Astrocyte (in vitro differentiated cells and primary cell): ENCODE data around the gene PLEKHN1. TPM values are rescaled to one million over a fixed set of nuclear protein-coding genes. Genes with fewer than 3 reads are reported as not detected.

Experiments
- DNase-seq: peaks from one replicate; pipeline ENCODE4 v3.0.0-alpha.2; 2010; ENCODE audit warnings: low read depth
- FAIRE-seq: peaks from 2 replicates; lab custom pipeline; 2011; peaks lifted over from hg19 to GRCh38; lab: Jason Lieb, UNC
- H2AFZ ChIP-seq: 2 replicates; pipeline ENCODE4 v1.6.0; 2012; ENCODE audit warnings: low read depth, low read length, inconsistent platforms
- H3K27ac ChIP-seq: 2 replicates; pipeline ENCODE4 v1.5.1; 2011; ENCODE audit warnings: low read depth, low read length, inconsistent platforms
- H3K27me3 ChIP-seq: 2 replicates; pipeline ENCODE4 v1.6.0; 2011; ENCODE audit warnings: low read length, inconsistent platforms; ENCODE audit not compliant: insufficient read depth
- H3K36me3 ChIP-seq: 2 replicates; pipeline ENCODE4 v1.5.1; 2011; ENCODE audit warnings: low read length, inconsistent platforms; ENCODE audit not compliant: insufficient read depth
- H3K4me1 ChIP-seq: 2 replicates; pipeline ENCODE4 v1.5.1; 2011; ENCODE audit warnings: low read length, inconsistent platforms; ENCODE audit not compliant: insufficient read depth
- H3K4me2 ChIP-seq: 2 replicates; pipeline ENCODE4 v1.6.0; 2012; ENCODE audit warnings: low read length, inconsistent platforms
- H3K4me3 ChIP-seq: 2 replicates; pipeline ENCODE4 v1.5.1; 2011; ENCODE audit warnings: low read depth, mild to moderate bottlenecking, low read length, inconsistent platforms; ENCODE audit not compliant: insufficient read depth
- H3K79me2 ChIP-seq: 2 replicates; pipeline ENCODE4 v1.6.0; 2012; ENCODE audit warnings: mild to moderate bottlenecking, low read length, inconsistent platforms; ENCODE audit not compliant: insufficient read depth
- H3K9ac ChIP-seq: 2 replicates; pipeline ENCODE4 v1.6.0; 2012; ENCODE audit warnings: mild to moderate bottlenecking, low read length, inconsistent platforms
- H3K9me3 ChIP-seq: 2 replicates; pipeline ENCODE4 v1.5.1; 2012; ENCODE audit warnings: low read depth, mild to moderate bottlenecking, low read length, inconsistent platforms; ENCODE audit not compliant: insufficient read depth
- H4K20me1 ChIP-seq: 2 replicates; pipeline ENCODE4 v1.6.0; 2012; ENCODE audit warnings: low read length, inconsistent platforms; ENCODE audit not compliant: insufficient read depth
- H3K27ac Mint-ChIP-seq: one replicate; pipeline ENCODE4 v1.8.0; 2021; ENCODE audit warnings: mild to moderate bottlenecking, mixed read lengths; ENCODE audit not compliant: unreplicated experiment
- H3K27me3 Mint-ChIP-seq: one replicate; pipeline ENCODE4 v1.8.0; 2021; ENCODE audit warnings: low read depth, mixed read lengths; ENCODE audit not compliant: unreplicated experiment
- H3K36me3 Mint-ChIP-seq: one replicate; pipeline ENCODE4 v1.8.0; 2021; ENCODE audit warnings: low read depth, mixed read lengths; ENCODE audit not compliant: unreplicated experiment
- H3K4me1 Mint-ChIP-seq: one replicate; pipeline ENCODE4 v1.8.0; 2021; ENCODE audit warnings: low read depth, mixed read lengths; ENCODE audit not compliant: unreplicated experiment
- H3K4me3 Mint-ChIP-seq: one replicate; pipeline ENCODE4 v1.8.0; 2021; ENCODE audit warnings: mild to moderate bottlenecking, moderate library complexity, mixed read lengths; ENCODE audit not compliant: unreplicated experiment
- H3K9me3 Mint-ChIP-seq: one replicate; pipeline ENCODE4 v1.8.0; 2021; ENCODE audit warnings: mild to moderate bottlenecking, mixed read lengths; ENCODE audit not compliant: unreplicated experiment
- EZH2 ChIP-seq: IDR thresholded peaks from 2 replicates; pipeline ENCODE4 v1.6.1; 2012; ENCODE audit warnings: mild to moderate bottlenecking, low read length, inconsistent platforms; ENCODE audit not compliant: insufficient read depth
- total RNA-seq: library from RNA; stranded (reverse); gene quantifications from 2 replicates; pipeline ENCODE4 v1.2.1, GENCODE V29; 2021
- TF ChIP-seq, protein P1 (sequence below): IDR thresholded peaks from 2 replicates; pipeline ENCODE4 v1.5.1; 2011; ENCODE audit warnings: low read depth, mild to moderate bottlenecking, inconsistent platforms, low read length, moderate library complexity; ENCODE audit not compliant: insufficient read depth

PLEKHN1 gene
- total RNA-seq, 1 donor from 2014 or later, result 2.4 TPM

DNA sequence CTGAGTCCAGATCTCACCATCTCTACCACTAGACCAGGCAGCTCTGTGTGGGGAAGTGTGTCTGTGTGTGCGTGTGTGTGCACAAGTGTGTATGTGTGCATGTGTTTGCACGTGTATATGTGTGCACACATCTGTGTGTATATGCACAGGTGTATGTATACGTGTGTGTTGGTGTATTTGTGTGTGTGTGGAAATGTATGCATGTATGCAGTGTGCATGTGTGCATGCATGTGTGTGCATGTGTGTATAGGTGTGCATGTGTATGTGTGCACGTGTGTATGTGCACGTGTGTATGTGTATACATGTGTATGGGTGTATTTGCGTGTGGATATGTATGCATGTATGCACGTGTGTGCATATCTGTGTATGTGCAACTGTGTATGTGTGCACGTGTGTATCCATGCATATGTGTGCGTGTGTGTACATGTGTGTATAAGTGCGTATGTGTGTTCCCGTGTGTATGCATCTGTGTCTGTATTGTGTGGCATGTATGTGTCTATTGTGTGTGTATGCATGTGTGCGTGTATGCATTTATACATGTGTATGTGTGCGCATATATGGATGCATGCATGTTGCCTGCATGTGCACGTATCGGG is 3.1 kb downstream of the PLEKHN1 start:
- no peaks in the 10 kb centered on the region for H3K9me3 Mint-ChIP-seq
- no peak overlapping the region for H3K4me2 ChIP-seq
- no peaks in the 10 kb centered on the region for H3K4me1 Mint-ChIP-seq
- peaks cover 23% of the 10 kb centered on the region for H3K4me1 ChIP-seq
- DNase-seq (no peak), FAIRE-seq (peak; percentile 50)
- no peaks in the 10 kb centered on the region for H3K36me3 ChIP-seq
- no peaks in the 10 kb centered on the region for H3K36me3 Mint-ChIP-seq
- no peaks in the 10 kb centered on the region for H3K79me2 ChIP-seq
- H3K27ac ChIP-seq, result no peak overlapping the region
- H4K20me1 ChIP-seq, result peaks cover 6% of the 10 kb centered on the region
- H3K9me3 ChIP-seq, result no peaks in the 10 kb centered on the region
- no peaks in the 10 kb centered on the region for H3K27me3 ChIP-seq
- no peak overlapping the region for H2AFZ ChIP-seq
- no peak overlapping the region for H3K4me3 Mint-ChIP-seq
- H3K9ac ChIP-seq, result no peak overlapping the region
- no peak overlapping the region for H3K4me3 ChIP-seq
- H3K27ac Mint-ChIP-seq, result no peak overlapping the region
- TF ChIP-seq, protein P1, sequence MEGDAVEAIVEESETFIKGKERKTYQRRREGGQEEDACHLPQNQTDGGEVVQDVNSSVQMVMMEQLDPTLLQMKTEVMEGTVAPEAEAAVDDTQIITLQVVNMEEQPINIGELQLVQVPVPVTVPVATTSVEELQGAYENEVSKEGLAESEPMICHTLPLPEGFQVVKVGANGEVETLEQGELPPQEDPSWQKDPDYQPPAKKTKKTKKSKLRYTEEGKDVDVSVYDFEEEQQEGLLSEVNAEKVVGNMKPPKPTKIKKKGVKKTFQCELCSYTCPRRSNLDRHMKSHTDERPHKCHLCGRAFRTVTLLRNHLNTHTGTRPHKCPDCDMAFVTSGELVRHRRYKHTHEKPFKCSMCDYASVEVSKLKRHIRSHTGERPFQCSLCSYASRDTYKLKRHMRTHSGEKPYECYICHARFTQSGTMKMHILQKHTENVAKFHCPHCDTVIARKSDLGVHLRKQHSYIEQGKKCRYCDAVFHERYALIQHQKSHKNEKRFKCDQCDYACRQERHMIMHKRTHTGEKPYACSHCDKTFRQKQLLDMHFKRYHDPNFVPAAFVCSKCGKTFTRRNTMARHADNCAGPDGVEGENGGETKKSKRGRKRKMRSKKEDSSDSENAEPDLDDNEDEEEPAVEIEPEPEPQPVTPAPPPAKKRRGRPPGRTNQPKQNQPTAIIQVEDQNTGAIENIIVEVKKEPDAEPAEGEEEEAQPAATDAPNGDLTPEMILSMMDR, result no peak
- no peak for TF ChIP-seq EZH2
- H3K27me3 Mint-ChIP-seq, result peaks cover 15% of the 10 kb centered on the region

DNA sequence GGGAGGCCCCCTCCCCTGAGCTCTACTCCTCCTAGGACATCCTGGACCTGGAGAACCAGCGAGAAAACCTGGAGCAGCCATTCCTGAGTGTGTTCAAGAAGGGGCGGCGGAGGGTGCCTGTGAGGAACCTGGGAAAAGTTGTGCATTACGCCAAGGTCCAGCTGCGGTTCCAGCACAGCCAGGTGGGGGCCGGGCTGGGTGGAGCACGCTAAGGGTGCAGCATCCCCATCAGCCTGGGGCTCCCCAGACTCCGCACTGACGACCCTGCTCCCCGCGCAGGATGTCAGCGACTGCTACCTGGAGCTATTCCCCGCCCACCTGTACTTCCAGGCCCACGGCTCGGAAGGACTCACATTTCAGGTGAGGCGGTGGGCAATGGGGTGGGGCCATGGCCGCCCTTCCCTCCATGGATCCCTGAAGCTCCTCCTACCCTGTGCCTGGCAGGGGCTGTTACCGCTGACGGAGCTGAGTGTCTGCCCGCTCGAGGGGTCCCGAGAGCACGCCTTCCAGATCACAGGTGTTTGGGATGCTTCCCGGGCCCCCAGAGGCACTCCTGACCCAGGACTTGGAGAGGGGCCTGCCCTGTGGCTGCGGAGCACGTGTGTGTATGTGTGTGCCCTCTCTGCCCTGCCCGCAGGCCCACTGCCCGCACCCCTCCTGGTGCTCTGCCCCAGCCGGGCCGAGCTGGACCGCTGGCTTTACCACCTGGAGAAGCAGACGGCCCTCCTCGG is 4.1 kb downstream of the PLEKHN1 start:
- FAIRE-seq (no peak), DNase-seq (no peak)
- H3K4me3 ChIP-seq, result no peak overlapping the region
- H3K36me3 ChIP-seq, result no peaks in the 10 kb centered on the region
- no peaks in the 10 kb centered on the region for H3K79me2 ChIP-seq
- H3K27ac Mint-ChIP-seq, result no peak overlapping the region
- H3K4me3 Mint-ChIP-seq, result no peak overlapping the region
- H3K27me3 ChIP-seq, result no peaks in the 10 kb centered on the region
- no peaks in the 10 kb centered on the region for H3K9me3 ChIP-seq
- peaks cover 6% of the 10 kb centered on the region for H4K20me1 ChIP-seq
- H3K4me1 ChIP-seq, result peaks cover 22% of the 10 kb centered on the region
- peaks cover 19% of the 10 kb centered on the region for H3K27me3 Mint-ChIP-seq
- H3K9me3 Mint-ChIP-seq, result no peaks in the 10 kb centered on the region
- no peak overlapping the region for H2AFZ ChIP-seq
- H3K4me1 Mint-ChIP-seq, result no peaks in the 10 kb centered on the region
- H3K36me3 Mint-ChIP-seq, result peaks cover 3% of the 10 kb centered on the region
- H3K4me2 ChIP-seq, result no peak overlapping the region
- H3K9ac ChIP-seq, result no peak overlapping the region
- H3K27ac ChIP-seq, result no peak overlapping the region
- TF ChIP-seq EZH2, result no peak
- TF ChIP-seq, protein P1, result no peak
